ENCODE results near the gene HAP1.
"Not testable (repeated sequence)": the region's sequence is repeated elsewhere in the genome, so short reads cannot be mapped to it uniquely, and the experiment has no call there.

Gene HAP1

DNA sequence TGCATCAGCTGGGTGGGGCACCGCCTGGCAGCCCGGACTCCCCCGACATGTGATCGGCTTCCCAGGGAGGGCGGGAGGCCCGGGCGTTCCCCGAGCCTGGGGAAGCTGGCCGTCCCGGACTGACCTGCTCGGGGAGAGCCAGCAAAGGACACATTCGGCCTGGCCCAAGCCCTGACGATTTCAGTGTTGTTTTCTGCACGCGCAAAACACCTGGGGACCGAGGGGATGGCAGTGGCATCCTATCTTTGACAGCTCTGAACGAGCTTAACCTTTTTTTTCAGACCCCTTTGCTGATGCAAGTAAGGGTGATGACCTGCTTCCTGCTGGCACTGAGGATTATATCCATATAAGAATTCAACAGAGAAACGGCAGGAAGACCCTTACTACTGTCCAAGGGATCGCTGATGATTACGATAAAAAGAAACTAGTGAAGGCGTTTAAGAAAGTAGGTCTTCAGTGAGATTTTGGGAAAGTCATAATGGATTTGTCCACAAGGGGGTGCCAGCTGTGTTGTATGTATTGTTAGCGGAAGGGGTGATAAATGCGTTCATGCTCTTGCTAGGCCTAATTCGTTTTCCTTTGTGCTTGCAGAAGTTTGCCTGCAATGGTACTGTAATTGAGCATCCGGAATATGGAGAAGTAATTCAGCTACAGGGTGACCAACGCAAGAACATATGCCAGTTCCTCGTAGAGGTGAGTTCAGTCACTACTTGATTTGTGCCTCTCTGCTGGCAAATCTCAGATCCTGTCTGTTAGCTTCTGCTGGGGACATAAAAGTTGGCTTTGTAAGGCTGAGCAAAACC is 44.7 kb downstream of the HAP1 start:
- peak; percentile 69 for DNase-seq (ENCODE audit: low read depth)

GRCh38 chr17:41688641-41689496 is 45.6 kb downstream of the HAP1 start, which contains the start of gene EIF1:
EIF1 (plus strand) TSS chr17:41688885; CDS start chr17:41689039, 154 bp downstream.
- peak; percentile 100 for DNase-seq (ENCODE audit: low read depth)

DNA sequence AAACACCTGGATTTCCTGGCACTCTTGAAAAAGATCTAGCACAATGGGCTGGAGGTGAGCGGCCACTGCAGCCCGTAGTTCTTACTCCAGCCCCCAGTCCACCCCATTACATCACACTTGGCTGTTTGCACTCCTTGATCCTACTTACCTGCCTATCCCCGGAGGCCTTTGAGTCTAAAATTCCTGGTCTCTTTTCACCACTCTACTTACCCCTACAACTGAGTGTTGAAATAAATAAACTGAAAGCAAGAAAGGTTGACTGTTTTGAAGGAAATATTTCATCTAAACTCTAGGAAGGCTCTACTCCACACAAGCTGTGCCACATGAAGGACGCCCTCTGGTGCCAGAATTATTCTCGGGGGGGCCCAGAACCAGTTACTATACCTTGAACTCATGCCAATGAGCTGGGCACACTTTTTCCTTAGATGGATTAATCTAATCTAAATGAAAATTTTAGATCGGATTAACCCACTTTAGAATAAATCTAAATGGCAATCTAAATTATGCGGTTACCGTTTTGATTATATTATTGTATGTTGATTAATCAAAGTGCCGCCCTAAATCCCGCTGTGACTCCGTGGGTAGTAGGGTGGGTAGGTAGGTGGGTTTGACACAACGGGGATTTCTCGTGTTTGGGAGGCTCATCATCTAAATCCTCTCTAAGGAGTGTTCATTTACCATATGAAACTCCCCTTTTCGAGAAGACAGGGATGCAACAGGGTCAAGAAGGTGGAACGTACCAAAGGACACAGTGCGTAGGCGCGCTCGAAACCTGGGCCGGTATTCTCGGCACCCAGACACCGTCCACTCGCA is 46.4 kb downstream of the HAP1 start:
- no peak for DNase-seq (ENCODE audit: low read depth)

DNA sequence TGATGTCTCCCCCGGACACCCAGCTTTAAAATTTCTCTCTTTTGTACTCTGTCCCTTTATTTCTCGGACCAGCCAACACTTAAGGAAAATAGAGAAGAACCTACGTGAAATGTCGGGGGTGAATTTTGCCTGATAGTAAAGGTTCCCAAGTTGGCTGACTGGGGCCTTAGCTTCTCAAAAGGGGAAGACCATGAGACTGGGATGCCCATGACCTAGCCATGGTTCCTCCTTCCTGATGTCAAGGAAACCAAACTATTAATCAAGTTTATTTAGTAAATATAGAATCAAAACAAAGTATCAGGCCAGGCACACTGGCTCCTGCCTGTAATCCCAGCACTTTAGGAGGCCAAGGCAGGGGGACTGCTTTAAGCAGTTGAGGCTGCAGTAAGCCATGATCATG is 48.2 kb downstream of the HAP1 start:
- DNase-seq (ENCODE audit: low read depth), result no peak

DNA sequence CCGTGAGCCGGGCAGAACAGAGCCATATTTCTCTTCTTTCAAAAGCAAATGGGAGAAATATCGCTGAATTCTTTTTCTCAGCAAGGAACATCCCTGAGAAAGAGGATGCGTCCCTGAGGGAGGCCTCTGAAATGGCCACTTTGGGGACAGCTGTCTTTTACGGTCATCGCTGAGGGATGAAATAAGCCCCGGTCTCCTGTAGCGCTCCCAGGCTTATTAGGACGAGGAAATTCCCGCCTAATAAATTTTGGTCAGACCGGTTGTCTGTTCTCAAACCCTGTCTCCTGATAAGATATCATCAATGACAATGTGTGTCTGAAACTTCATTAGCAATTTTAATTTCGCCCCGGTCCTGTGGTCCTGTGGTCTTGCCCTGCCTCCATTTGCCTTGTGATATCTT is 48.7 kb downstream of the HAP1 start:
- DNase-seq (ENCODE audit: low read depth), result not testable (repeated sequence)

DNA sequence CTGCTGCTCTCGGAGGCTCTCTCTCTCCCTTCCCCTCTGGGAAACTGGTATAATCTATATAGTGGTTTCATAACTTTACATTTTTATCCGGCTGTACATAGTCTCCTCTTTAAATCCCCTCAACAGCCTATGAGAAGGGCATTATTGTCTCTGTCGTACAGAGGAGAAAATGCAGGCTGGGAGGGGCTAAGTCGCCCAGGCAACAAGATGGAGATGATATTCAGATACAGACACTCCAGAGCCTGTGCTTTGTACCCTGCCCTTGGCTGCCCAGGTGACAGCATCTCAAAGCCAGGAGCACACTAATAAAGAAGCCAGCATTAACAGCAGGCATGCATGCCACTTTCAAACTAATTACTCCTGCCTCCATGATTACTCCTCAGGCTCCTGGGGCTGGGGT is 50.4 kb downstream of the HAP1 start:
- DNase-seq (ENCODE audit: low read depth), result no peak

GRCh38 chr17:41683441-41684007 is 50.9 kb downstream of the HAP1 start:
- DNase-seq (ENCODE audit: low read depth), result no peak

DNA sequence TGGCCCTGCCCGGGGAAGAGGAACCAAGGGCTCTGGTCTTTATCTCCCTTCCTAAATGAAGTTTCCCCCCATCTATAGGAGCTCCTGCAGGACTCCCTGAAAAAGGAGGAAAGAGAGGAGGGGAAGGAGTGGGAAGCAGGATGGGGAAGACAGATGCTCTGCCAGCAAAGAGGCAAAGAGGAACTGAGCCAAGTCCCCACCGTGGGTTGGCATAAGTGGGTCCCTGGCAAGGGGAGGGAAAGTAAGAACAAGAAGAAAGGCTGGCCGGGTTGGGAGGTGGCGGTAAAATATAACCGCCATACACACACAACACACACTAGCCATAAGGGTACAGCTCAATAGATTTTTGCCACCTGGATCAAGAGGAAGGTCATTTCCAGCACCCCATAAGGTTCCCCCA is 51.8 kb downstream of the HAP1 start:
- no peak for DNase-seq (ENCODE audit: low read depth)

DNA sequence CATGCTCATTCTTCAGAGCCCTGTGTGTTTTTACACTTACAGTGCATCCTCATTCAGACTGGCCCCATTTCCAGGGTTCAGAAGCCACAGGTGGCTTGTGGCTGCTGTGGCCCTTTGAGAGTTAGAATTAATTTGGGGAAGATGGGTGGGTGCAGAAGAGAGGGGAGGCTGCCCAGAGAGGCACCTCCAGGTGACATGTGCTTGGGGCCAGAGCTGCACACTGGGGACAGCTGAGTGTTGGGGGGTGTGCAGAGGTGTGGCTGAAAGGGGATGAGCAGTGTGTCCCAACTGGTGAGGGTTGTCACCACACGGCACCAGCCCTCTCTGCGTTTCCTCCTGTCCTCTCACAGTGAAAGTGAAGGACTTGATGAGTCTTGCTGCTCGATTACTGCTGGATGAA is 52.7 kb downstream of the HAP1 start:
- no peak for DNase-seq (ENCODE audit: low read depth)

GRCh38 chr17:41680426-41681040 is 53.9 kb downstream of the HAP1 start:
- DNase-seq (ENCODE audit: low read depth), result no peak

DNA sequence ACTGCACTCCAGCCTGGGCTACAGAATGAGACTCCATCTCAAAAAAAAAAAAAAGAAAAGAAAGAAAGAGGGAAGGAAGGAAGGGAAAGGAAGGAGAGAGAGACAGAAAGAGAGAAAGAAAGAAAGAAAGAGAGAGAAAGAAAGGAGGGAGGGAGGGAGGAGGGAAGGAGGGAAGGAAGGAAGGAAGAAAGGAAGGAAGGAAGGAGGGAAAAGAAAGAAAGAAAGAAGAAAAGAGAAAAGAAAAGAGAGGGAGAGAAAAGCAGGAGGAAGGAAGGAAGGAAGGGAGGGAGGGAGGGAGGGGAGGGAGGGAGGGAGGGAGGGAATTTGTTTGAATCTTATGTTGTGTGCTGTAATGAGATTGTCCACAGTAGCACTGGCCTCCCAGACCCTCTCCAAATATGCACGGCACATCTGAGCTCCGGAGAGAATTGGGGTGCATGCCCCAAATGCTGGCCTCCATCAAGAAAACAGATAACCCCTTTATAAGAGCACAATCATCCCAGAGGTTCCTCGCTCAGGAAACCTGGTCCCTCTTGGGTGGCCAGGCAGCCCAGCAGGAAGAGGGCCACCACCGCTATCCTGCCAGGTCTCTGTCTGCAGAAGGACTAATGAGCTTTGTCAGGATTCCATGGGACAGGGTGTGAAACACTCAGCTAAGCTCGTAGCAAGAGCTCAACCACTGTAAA is 54.6 kb downstream of the HAP1 start:
- DNase-seq (ENCODE audit: low read depth), result no peak

- DNase-seq (ENCODE audit: low read depth), result no peak
These were observed 55.3 kb downstream of the HAP1 start for GRCh38 chr17:41678907-41679739.

GRCh38 chr17:41678411-41678906 is 56.0 kb downstream of the HAP1 start:
- no peak for DNase-seq (ENCODE audit: low read depth)

- no peak for DNase-seq (ENCODE audit: low read depth)
These were observed 58.4 kb downstream of the HAP1 start for GRCh38 chr17:41676058-41676419.

- DNase-seq (ENCODE audit: low read depth), result not testable (repeated sequence)
These were observed 59.0 kb downstream of the HAP1 start for GRCh38 chr17:41675157-41676057.
